ENCODE measurements around the gene HCK. TPM values are rescaled to one million over a fixed set of nuclear protein-coding genes. Genes with fewer than 3 reads are reported as not detected.
"Not testable (repeated sequence)": the region's sequence is repeated elsewhere in the genome, so short reads cannot be mapped to it uniquely, and the experiment has no call there.

Gene HCK
- total RNA-seq, 1 experiment from 2014 or later = not detected

GRCh38 chr20:32119734-32120133, 67.7 kb downstream of the HCK start:
- CTCF ChIA-PET = no interaction called here
- intact Hi-C loops (cut with micrococcal nuclease; ENCODE audit: unreplicated experiment) = no loop called here
- Histone ChIP-seq H3K9me3 (ENCODE audit: insufficient read depth, low read depth) (no peaks in the 10 kb centered on the region), H3K36me3 (ENCODE audit: low read depth) (no peaks in the 10 kb centered on the region), H4K20me1 (ENCODE audit: insufficient read depth) (peaks cover 39% of the 10 kb centered on the region), H3K79me2 (ENCODE audit: low read depth) (peaks cover 35% of the 10 kb centered on the region), H3K4me1 (replicated peaks; ENCODE audit: insufficient read depth) (no peaks in the 10 kb centered on the region), H3K9me2 (ENCODE audit: insufficient read depth) (no peaks in the 10 kb centered on the region), H3K27me3 (ENCODE audit: insufficient read depth, low read depth) (no peaks in the 10 kb centered on the region), H3K4me3 (no peak overlapping the region), H3K27ac (no peak overlapping the region), H3F3A (ENCODE audit: insufficient read depth, low read depth) (peaks cover 9% of the 10 kb centered on the region; the same call in 1 of the 2 replicates), H3K4me2 (no peak overlapping the region), H2AFZ (no peak overlapping the region)
- POLR2A ChIA-PET (ENCODE audit: unreplicated experiment) = no interaction called here
- BruUV-seq (replicated peaks) = no TSS peak
- TF ChIP-seq CTCF (conservative IDR thresholded peaks at IDR 0.05) (no peak), EZH2 (IDR thresholded peaks at IDR 0.05; ENCODE audit: low read depth) (no peak)
- no peak for DNase-seq

GRCh38 chr20:32121908-32122307, 69.9 kb downstream of the HCK start:
- H3K27ac ChIP-seq; H3K4me3 ChIP-seq; CTCF ChIA-PET; BruUV-seq (replicated peaks); intact Hi-C loops (cut with micrococcal nuclease; ENCODE audit: unreplicated experiment); H3K9me2 ChIP-seq (ENCODE audit: insufficient read depth); H3K27me3 ChIP-seq (ENCODE audit: insufficient read depth, low read depth); POLR2A ChIA-PET (ENCODE audit: unreplicated experiment); H3K4me1 ChIP-seq (replicated peaks; ENCODE audit: insufficient read depth); H3F3A ChIP-seq (ENCODE audit: insufficient read depth, low read depth); H3K36me3 ChIP-seq (ENCODE audit: low read depth); H2AFZ ChIP-seq; H3K4me2 ChIP-seq; DNase-seq; H3K9me3 ChIP-seq (ENCODE audit: insufficient read depth, low read depth): not testable (repeated sequence)
- Histone ChIP-seq H3K79me2 (ENCODE audit: low read depth) (peaks cover 19% of the 10 kb centered on the region), H4K20me1 (ENCODE audit: insufficient read depth) (peaks cover 39% of the 10 kb centered on the region)

- no peak overlapping the region for H3K27ac ChIP-seq
- H3K9me2 ChIP-seq (ENCODE audit: insufficient read depth) = no peaks in the 10 kb centered on the region
- DNase-seq = no peak
- H3K4me2 ChIP-seq = no peak overlapping the region
- H3F3A ChIP-seq (ENCODE audit: insufficient read depth, low read depth) = peaks cover 3% of the 10 kb centered on the region; the same call in 1 of the 2 replicates
- H3K27me3 ChIP-seq (ENCODE audit: insufficient read depth, low read depth) = no peaks in the 10 kb centered on the region
- peaks cover 36% of the 10 kb centered on the region for H4K20me1 ChIP-seq (ENCODE audit: insufficient read depth)
- H3K9me3 ChIP-seq (ENCODE audit: insufficient read depth, low read depth) = no peaks in the 10 kb centered on the region
- TF ChIP-seq EZH2 (IDR thresholded peaks at IDR 0.05; ENCODE audit: low read depth) (no peak), CTCF (conservative IDR thresholded peaks at IDR 0.05) (no peak)
- CTCF ChIA-PET = interaction anchor here (0.6 kb wide), 1 partner anchor 131 kb away, joined by 3 read pairs; no protein-coding TSS in a partner anchor
- H2AFZ ChIP-seq = no peak overlapping the region
- peaks cover 11% of the 10 kb centered on the region for H3K79me2 ChIP-seq (ENCODE audit: low read depth)
- intact Hi-C loops (cut with micrococcal nuclease; ENCODE audit: unreplicated experiment) = no loop called here
- no peaks in the 10 kb centered on the region for H3K4me1 ChIP-seq (replicated peaks; ENCODE audit: insufficient read depth)
- no peaks in the 10 kb centered on the region for H3K36me3 ChIP-seq (ENCODE audit: low read depth)
- no TSS peak for BruUV-seq (replicated peaks)
- POLR2A ChIA-PET (ENCODE audit: unreplicated experiment) = no interaction called here
- no peak overlapping the region for H3K4me3 ChIP-seq
Observed at GRCh38 chr20:32123088-32123487, 71.0 kb downstream of the HCK start.

- H3K36me3 ChIP-seq (ENCODE audit: low read depth) = no peaks in the 10 kb centered on the region
- POLR2A ChIA-PET (ENCODE audit: unreplicated experiment) = interaction anchor here (0.7 kb wide), 1 partner anchor 26 kb away, joined by 3 read pairs; no protein-coding TSS in a partner anchor
- no peak overlapping the region for H2AFZ ChIP-seq
- no peaks in the 10 kb centered on the region for H3K27me3 ChIP-seq (ENCODE audit: insufficient read depth, low read depth)
- H3K9me2 ChIP-seq (ENCODE audit: insufficient read depth) = no peaks in the 10 kb centered on the region
- 0 out of 2 replicates have a peak, but pooled peaks cover 3% of the 10 kb centered on the region for H3F3A ChIP-seq (ENCODE audit: insufficient read depth, low read depth)
- no peak for DNase-seq
- no TSS peak for BruUV-seq (replicated peaks)
- no peak overlapping the region for H3K4me2 ChIP-seq
- H3K9me3 ChIP-seq (ENCODE audit: insufficient read depth, low read depth) = no peaks in the 10 kb centered on the region
- H3K4me3 ChIP-seq = no peak overlapping the region
- peaks cover 12% of the 10 kb centered on the region for H3K79me2 ChIP-seq (ENCODE audit: low read depth)
- peaks cover 42% of the 10 kb centered on the region for H4K20me1 ChIP-seq (ENCODE audit: insufficient read depth)
- CTCF ChIA-PET = no interaction called here
- TF ChIP-seq CTCF (conservative IDR thresholded peaks at IDR 0.05) = no peak
- no peak for TF ChIP-seq EZH2 (IDR thresholded peaks at IDR 0.05; ENCODE audit: low read depth)
- no peaks in the 10 kb centered on the region for H3K4me1 ChIP-seq (replicated peaks; ENCODE audit: insufficient read depth)
- no peak overlapping the region for H3K27ac ChIP-seq
- intact Hi-C loops (cut with micrococcal nuclease; ENCODE audit: unreplicated experiment) = no loop called here
Observed at GRCh38 chr20:32124916-32125454, 72.9 kb downstream of the HCK start.
